NB4 (cell line): ENCODE results near the gene CHAD.

Experiments used
- CTCF ChIP-seq: IDR thresholded peaks from one replicate; pipeline ENCODE4 v1.5.1; 2012; ENCODE audit warnings: low read depth, low read length
- POLR2A ChIP-seq: IDR thresholded peaks from 2 replicates; pipeline ENCODE4 v1.6.1; 2011; ENCODE audit warnings: mild to moderate bottlenecking; ENCODE audit not compliant: insufficient read length; ENCODE audit errors: extremely low read depth

GRCh38 chr17:50437409-50437808 is 31.3 kb downstream of the CHAD start:
- TF ChIP-seq CTCF, result no peak
- TF ChIP-seq POLR2A, result no peak
